Activated T-helper 1 cell treated with anti-CD3 and anti-CD28 coated beads, Interleukin-12 subunit alpha, Interleukin-12 subunit beta, Interleukin-2, Interleukin-4 antibody, amounts not matched to agents 30 ng/mL and 10 ng/mL and 1 ng/mL, durations not matched to agents 14 hours and 24 hours and 36 hours (primary cell): ENCODE results near the gene LDHD. TPM values are rescaled to one million over a fixed set of nuclear protein-coding genes. Genes with fewer than 3 reads are reported as not detected.

Source experiments
- DNase-seq: peaks from one replicate; pipeline ENCODE4 v3.0.0; 2021; ENCODE audit warnings: low spot score
- H3K27ac Mint-ChIP-seq: one replicate; pipeline ENCODE4 v1.8.0; 2021; ENCODE audit warnings: mild to moderate bottlenecking, mixed read lengths
- H3K27me3 Mint-ChIP-seq: one replicate; pipeline ENCODE4 v1.8.0; 2022; ENCODE audit warnings: mild to moderate bottlenecking, moderate library complexity, mixed read lengths; ENCODE audit not compliant: insufficient read depth
- H3K36me3 Mint-ChIP-seq: one replicate; pipeline ENCODE4 v1.8.0; 2021; ENCODE audit warnings: low read depth, mixed read lengths
- H3K4me1 Mint-ChIP-seq: one replicate; pipeline ENCODE4 v1.8.0; 2021; ENCODE audit warnings: low read depth, mixed read lengths
- H3K4me3 Mint-ChIP-seq: one replicate; pipeline ENCODE4 v1.8.0; 2021; ENCODE audit warnings: mild to moderate bottlenecking, moderate library complexity, mixed read lengths
- H3K9me3 Mint-ChIP-seq: one replicate; pipeline ENCODE4 v1.8.0; 2021; ENCODE audit warnings: mixed read lengths
- intact Hi-C: fragments of 100-400 bp; cut with micrococcal nuclease; formaldehyde crosslinking; loops from one replicate; pipeline ENCODE4 v1.15.1; 2024
- total RNA-seq: library from RNA; stranded (reverse); gene quantifications from 2 replicates; pipeline ENCODE4 v1.2.3, GENCODE V29; 2022

The LDHD gene
- total RNA-seq, 1 donor from 2014 or later: 0.26 TPM

GRCh38 chr16:75111961-75112733 is 4.4 kb downstream of the LDHD start:
- H3K9me3 Mint-ChIP-seq: no peaks in the 10 kb centered on the region
- H3K4me1 Mint-ChIP-seq: peaks cover 49% of the 10 kb centered on the region
- H3K36me3 Mint-ChIP-seq: peaks cover 4% of the 10 kb centered on the region
- intact Hi-C loops: loop anchor here (1.0 kb wide), 8 partner anchors 36 to 403 kb away; partner anchors contain the start of genes WDR59 and ZFP1
- no peaks in the 10 kb centered on the region for H3K27me3 Mint-ChIP-seq
- DNase-seq: no peak
- H3K27ac Mint-ChIP-seq: peak overlapping the region; percentile 92
- peak overlapping the region; percentile 53 for H3K4me3 Mint-ChIP-seq

- peaks cover 10% of the 10 kb centered on the region for H3K36me3 Mint-ChIP-seq
- no peaks in the 10 kb centered on the region for H3K27me3 Mint-ChIP-seq
- peaks cover 55% of the 10 kb centered on the region for H3K4me1 Mint-ChIP-seq
- H3K4me3 Mint-ChIP-seq: peak overlapping the region; percentile 53
- no peaks in the 10 kb centered on the region for H3K9me3 Mint-ChIP-seq
- intact Hi-C loops: loop anchor here (1.0 kb wide), 8 partner anchors 37 to 402 kb away; partner anchors contain the start of genes WDR59 and ZFP1
- no peak for DNase-seq
- peak overlapping the region; percentile 92 for H3K27ac Mint-ChIP-seq
Observed at GRCh38 chr16:75111514-75111940, 5.1 kb downstream of the LDHD start.

GRCh38 chr16:75110637-75111513 is 5.7 kb downstream of the LDHD start:
- Mint-ChIP-seq H3K4me1 (peaks cover 62% of the 10 kb centered on the region), H3K36me3 (peaks cover 15% of the 10 kb centered on the region)

GRCh38 chr16:75109732-75110243 is 6.8 kb downstream of the LDHD start:
- H3K27ac Mint-ChIP-seq: peak overlapping the region; percentile 92

More at GRCh38 chr16:75110637-75111513, 5.7 kb downstream of the LDHD start:
- intact Hi-C loops: loop anchor here (1.0 kb wide), 8 partner anchors 37 to 402 kb away; partner anchors contain the start of genes WDR59 and ZFP1
- no peaks in the 10 kb centered on the region for H3K9me3 Mint-ChIP-seq
- no peaks in the 10 kb centered on the region for H3K27me3 Mint-ChIP-seq
- peak overlapping the region; percentile 92 for H3K27ac Mint-ChIP-seq
- H3K4me3 Mint-ChIP-seq: peak overlapping the region; percentile 79
- peak; percentile 77 for DNase-seq

GRCh38 chr16:75108792-75109731 is 7.5 kb downstream of the LDHD start:
- Mint-ChIP-seq H3K4me3 (peak overlapping the region; percentile 79), H3K9me3 (peaks cover 4% of the 10 kb centered on the region), H3K4me1 (peaks cover 80% of the 10 kb centered on the region), H3K27me3 (no peaks in the 10 kb centered on the region), H3K27ac (peak overlapping the region; percentile 92), H3K36me3 (peaks cover 26% of the 10 kb centered on the region)
- DNase-seq: peak; percentile 39
- intact Hi-C loops: loop anchor here (1.0 kb wide), 2 partner anchors 10 to 34 kb away; no protein-coding TSS in a partner anchor

More at GRCh38 chr16:75109732-75110243, 6.8 kb downstream of the LDHD start:
- intact Hi-C loops: loop anchor here (1.0 kb wide), 2 partner anchors 10 to 34 kb away; no protein-coding TSS in a partner anchor
- DNase-seq: no peak
- Mint-ChIP-seq H3K27me3 (no peaks in the 10 kb centered on the region), H3K4me1 (peaks cover 73% of the 10 kb centered on the region), H3K36me3 (peaks cover 19% of the 10 kb centered on the region), H3K4me3 (peak overlapping the region; percentile 79), H3K9me3 (no peaks in the 10 kb centered on the region)

GRCh38 chr16:75107505-75107904 is 9.1 kb downstream of the LDHD start:
- peak overlapping the region; percentile 42 for H3K4me3 Mint-ChIP-seq
- H3K27ac Mint-ChIP-seq: peak overlapping the region; percentile 80
- DNase-seq: no peak
- peaks cover 91% of the 10 kb centered on the region for H3K4me1 Mint-ChIP-seq
- intact Hi-C loops: no loop called here
- no peaks in the 10 kb centered on the region for H3K27me3 Mint-ChIP-seq
- H3K9me3 Mint-ChIP-seq: peaks cover 6% of the 10 kb centered on the region
- H3K36me3 Mint-ChIP-seq: peaks cover 35% of the 10 kb centered on the region

GRCh38 chr16:75106351-75107274 is 10.0 kb downstream of the LDHD start:
- intact Hi-C loops: no loop called here
- peaks cover 39% of the 10 kb centered on the region for H3K36me3 Mint-ChIP-seq
- no peak for DNase-seq
- peak overlapping the region; percentile 42 for H3K4me3 Mint-ChIP-seq
- no peaks in the 10 kb centered on the region for H3K27me3 Mint-ChIP-seq
- peaks cover 94% of the 10 kb centered on the region for H3K4me1 Mint-ChIP-seq
- H3K27ac Mint-ChIP-seq: peak overlapping the region; percentile 80
- peaks cover 6% of the 10 kb centered on the region for H3K9me3 Mint-ChIP-seq

GRCh38 chr16:75105306-75106061 is 11.1 kb downstream of the LDHD start:
- H3K4me1 Mint-ChIP-seq: peaks cover 94% of the 10 kb centered on the region
- DNase-seq: no peak
- H3K4me3 Mint-ChIP-seq: peak overlapping the region; percentile 57
- H3K27me3 Mint-ChIP-seq: no peaks in the 10 kb centered on the region
- H3K27ac Mint-ChIP-seq: peak overlapping the region; percentile 81
- peaks cover 6% of the 10 kb centered on the region for H3K9me3 Mint-ChIP-seq
- H3K36me3 Mint-ChIP-seq: peaks cover 40% of the 10 kb centered on the region
- intact Hi-C loops: no loop called here

GRCh38 chr16:75104836-75105235 is 11.7 kb downstream of the LDHD start:
- intact Hi-C loops: no loop called here
- H3K4me1 Mint-ChIP-seq: peaks cover 94% of the 10 kb centered on the region
- H3K4me3 Mint-ChIP-seq: no peak overlapping the region
- H3K27ac Mint-ChIP-seq: peak overlapping the region; percentile 81
- H3K9me3 Mint-ChIP-seq: peaks cover 6% of the 10 kb centered on the region
- no peaks in the 10 kb centered on the region for H3K27me3 Mint-ChIP-seq
- peaks cover 42% of the 10 kb centered on the region for H3K36me3 Mint-ChIP-seq
- no peak for DNase-seq

GRCh38 chr16:75103994-75104393 is 12.6 kb downstream of the LDHD start:
- H3K9me3 Mint-ChIP-seq: peaks cover 6% of the 10 kb centered on the region
- peak overlapping the region; percentile 3 for H3K27ac Mint-ChIP-seq
- intact Hi-C loops: no loop called here
- H3K4me1 Mint-ChIP-seq: peaks cover 94% of the 10 kb centered on the region
- H3K27me3 Mint-ChIP-seq: no peaks in the 10 kb centered on the region
- peaks cover 42% of the 10 kb centered on the region for H3K36me3 Mint-ChIP-seq
- no peak overlapping the region for H3K4me3 Mint-ChIP-seq
- no peak for DNase-seq
